Lower leg skin (tissue), 3 donors: ENCODE results near the gene POFUT2.

Experiments used
- POLR2A ChIP-seq, 2 donors: fragments of 450-650 bp; IDR thresholded peaks; one replicate each; pipeline ENCODE4 v1.6.1; 2016 to 2017; ENCODE audit warnings: antibody characterized with exemption in 2 of 2, mild to moderate bottlenecking in 1 of 2, moderate library complexity in 1 of 2
- TF ChIP-seq, protein P1 (sequence below), 3 donors: fragments of 450-650 bp; IDR thresholded peaks; one replicate each; pipeline ENCODE4 v1.5.1; 2016; ENCODE audit warnings: antibody characterized with exemption in 3 of 3, mild to moderate bottlenecking in 3 of 3, moderate library complexity in 2 of 3

DNA sequence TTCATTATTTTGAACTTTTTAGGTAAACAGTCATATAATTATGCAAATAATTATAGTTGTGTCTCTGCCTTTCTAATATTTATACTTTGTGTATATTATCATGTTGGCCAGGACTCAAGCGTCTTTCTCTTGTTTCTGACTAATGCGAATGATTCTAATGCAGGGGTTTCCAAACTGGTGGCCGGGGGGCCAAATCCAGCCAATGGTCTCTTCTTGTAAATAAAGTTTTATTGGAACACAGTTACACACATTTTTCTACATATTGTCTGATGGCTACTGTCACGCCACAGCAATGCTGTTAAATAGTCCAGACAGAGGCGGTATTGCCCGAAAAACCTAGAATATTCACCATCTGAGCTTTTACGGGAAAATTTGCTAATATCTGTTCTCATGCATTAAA, 8.9 kb upstream of the POFUT2 start:
- no peak for TF ChIP-seq POLR2A (IDR thresholded peaks at IDR 0.05)
- TF ChIP-seq, protein P1, sequence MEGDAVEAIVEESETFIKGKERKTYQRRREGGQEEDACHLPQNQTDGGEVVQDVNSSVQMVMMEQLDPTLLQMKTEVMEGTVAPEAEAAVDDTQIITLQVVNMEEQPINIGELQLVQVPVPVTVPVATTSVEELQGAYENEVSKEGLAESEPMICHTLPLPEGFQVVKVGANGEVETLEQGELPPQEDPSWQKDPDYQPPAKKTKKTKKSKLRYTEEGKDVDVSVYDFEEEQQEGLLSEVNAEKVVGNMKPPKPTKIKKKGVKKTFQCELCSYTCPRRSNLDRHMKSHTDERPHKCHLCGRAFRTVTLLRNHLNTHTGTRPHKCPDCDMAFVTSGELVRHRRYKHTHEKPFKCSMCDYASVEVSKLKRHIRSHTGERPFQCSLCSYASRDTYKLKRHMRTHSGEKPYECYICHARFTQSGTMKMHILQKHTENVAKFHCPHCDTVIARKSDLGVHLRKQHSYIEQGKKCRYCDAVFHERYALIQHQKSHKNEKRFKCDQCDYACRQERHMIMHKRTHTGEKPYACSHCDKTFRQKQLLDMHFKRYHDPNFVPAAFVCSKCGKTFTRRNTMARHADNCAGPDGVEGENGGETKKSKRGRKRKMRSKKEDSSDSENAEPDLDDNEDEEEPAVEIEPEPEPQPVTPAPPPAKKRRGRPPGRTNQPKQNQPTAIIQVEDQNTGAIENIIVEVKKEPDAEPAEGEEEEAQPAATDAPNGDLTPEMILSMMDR (IDR thresholded peaks at IDR 0.05) = no peak
